ENCODE results near the gene KRT34.
"Not testable (repeated sequence)": the region's sequence is repeated elsewhere in the genome, so short reads cannot be mapped to it uniquely, and the experiment has no call there.

Gene KRT34

GRCh38 chr17:41360296-41360995, 21.7 kb downstream of the KRT34 start:
- DNase-seq, result no peak

- no peak for DNase-seq
These were observed 27.6 kb downstream of the KRT34 start for GRCh38 chr17:41354536-41354935.

- DNase-seq, result no peak
These were observed 29.3 kb downstream of the KRT34 start for GRCh38 chr17:41352597-41353366.

- DNase-seq, result no peak
These were observed 30.9 kb downstream of the KRT34 start for GRCh38 chr17:41351177-41351576.

- not testable (repeated sequence) for DNase-seq
These were observed 31.7 kb downstream of the KRT34 start, which contains the start of gene KRT33A for GRCh38 chr17:41350381-41350878. Gene KRT33A, minus strand, starts transcription at chr17:41350828. Its CDS starts 61 bp downstream, at chr17:41350767.

- DNase-seq, result no peak
These were observed 34.0 kb downstream of the KRT34 start for GRCh38 chr17:41347869-41348760.

GRCh38 chr17:41346421-41346820, 35.7 kb downstream of the KRT34 start:
- DNase-seq, result not testable (repeated sequence)

GRCh38 chr17:41345992-41346391, 36.1 kb downstream of the KRT34 start:
- DNase-seq, result no peak

GRCh38 chr17:41343029-41343428, 39.1 kb downstream of the KRT34 start:
- DNase-seq, result no peak

- DNase-seq, result no peak
These were observed 40.9 kb downstream of the KRT34 start for GRCh38 chr17:41340934-41341861.

- no peak for DNase-seq
These were observed 41.6 kb downstream of the KRT34 start for GRCh38 chr17:41340494-41340893.

GRCh38 chr17:41339571-41340172, 42.4 kb downstream of the KRT34 start:
- DNase-seq, result no peak

- DNase-seq, result no peak
These were observed 43.1 kb downstream of the KRT34 start for GRCh38 chr17:41338961-41339485.

GRCh38 chr17:41335747-41336146, 46.4 kb downstream of the KRT34 start:
- no peak for DNase-seq

- DNase-seq, result no peak
These were observed 47.5 kb downstream of the KRT34 start for GRCh38 chr17:41334385-41335305.

- no peak for DNase-seq
These were observed 48.3 kb downstream of the KRT34 start for GRCh38 chr17:41333836-41334235.

GRCh38 chr17:41333098-41333497, 49.0 kb downstream of the KRT34 start:
- no peak for DNase-seq

- DNase-seq, result no peak
These were observed 49.9 kb downstream of the KRT34 start for GRCh38 chr17:41332239-41332638.

- DNase-seq, result no peak
These were observed 50.5 kb downstream of the KRT34 start for GRCh38 chr17:41331606-41332005.
